HEK293 (cell line): ENCODE data around the gene NRP2.
A peak's percentile ranks its signal among the peaks of the same experiment; 100 is the strongest.

ENCODE experiments used
- CTCF ChIA-PET: fragments of 350-600 bp; formaldehyde crosslinking; extraction: SDS; loops from one replicate; lab custom pipeline; 2021; ENCODE audit warnings: antibody characterized with exemption; lab: Yijun Ruan, JAX
- POLR2A ChIA-PET: fragments of 300-600 bp; formaldehyde crosslinking; extraction: SDS; loops from one replicate; lab custom pipeline; 2020; ENCODE audit warnings: antibody characterized with exemption, inconsistent platforms; lab: Yijun Ruan, JAX
- H3K27ac ChIP-seq: fragments of 200-500 bp; sonication (Bioruptor generic); 2 replicates; pipeline ENCODE4 v1.5.1; 2014; ENCODE audit warnings: low read depth, low read length, control low read depth, inconsistent platforms; ENCODE audit errors: extremely low read depth
- H3K36me3 ChIP-seq, 2 experiments: fragments of 200-500 bp in 1 of 2; sonication (Bioruptor generic) in 1 of 2; 1 replicate in 1 of 2; 2 replicates in 1 of 2; pipeline ENCODE4 v1.5.1; 2014 to 2017; ENCODE audit warnings: inconsistent platforms in 2 of 2, low read length in 2 of 2; ENCODE audit not compliant: control insufficient read depth in 2 of 2, insufficient read depth in 1 of 2
- H3K4me1 ChIP-seq: fragments of 200-500 bp; sonication (Bioruptor generic); 2 replicates; pipeline ENCODE4 v1.5.1; 2014; ENCODE audit warnings: mild to moderate bottlenecking, low read length, inconsistent platforms; ENCODE audit not compliant: control insufficient read depth, insufficient read depth
- H3K4me3 ChIP-seq: 2 replicates; pipeline ENCODE4 v1.5.1; 2011; ENCODE audit warnings: low read depth, mild to moderate bottlenecking, control low read depth, low read length, moderate library complexity
- H3K9me3 ChIP-seq: fragments of 200-500 bp; sonication (Bioruptor generic); 2 replicates; pipeline ENCODE4 v1.5.1; 2014; ENCODE audit warnings: low read depth, low read length, inconsistent platforms; ENCODE audit not compliant: control insufficient read depth, insufficient read depth
- GLIS1 ChIP-seq: fragments of 450-650 bp; formaldehyde crosslinking; IDR thresholded peaks from 2 replicates; pipeline ENCODE4 v1.5.1; 2016; ENCODE audit warnings: missing biosample characterization, missing genetic modification characterization
- IKZF3 ChIP-seq: fragments of 450-650 bp; IDR thresholded peaks from 2 replicates; pipeline ENCODE4 v1.5.0; 2018; ENCODE audit warnings: missing biosample characterization, mild to moderate bottlenecking, missing genetic modification characterization, moderate library complexity
- KLF17 ChIP-seq: fragments of 450-650 bp; formaldehyde crosslinking; IDR thresholded peaks from 2 replicates; pipeline ENCODE4 v1.5.1; 2016; ENCODE audit warnings: missing biosample characterization, missing genetic modification characterization
- KLF9 ChIP-seq: fragments of 450-650 bp; formaldehyde crosslinking; IDR thresholded peaks from 2 replicates; pipeline ENCODE4 v1.5.1; 2016; ENCODE audit warnings: missing biosample characterization, missing genetic modification characterization, low read depth
- OVOL3 ChIP-seq: fragments of 450-650 bp; formaldehyde crosslinking; IDR thresholded peaks from 2 replicates; pipeline ENCODE4 v1.5.1; 2016; ENCODE audit warnings: missing biosample characterization, missing genetic modification characterization
- PBX3 ChIP-seq: sonication (generic); formaldehyde crosslinking; IDR thresholded peaks from 2 replicates; pipeline ENCODE4 v1.8.1; 2022; ENCODE audit warnings: mild to moderate bottlenecking, moderate library complexity, missing genetic modification reagents
- PRDM4 ChIP-seq: fragments of 450-650 bp; formaldehyde crosslinking; IDR thresholded peaks from 2 replicates; pipeline ENCODE4 v1.5.1; 2017; ENCODE audit warnings: missing biosample characterization, missing genetic modification characterization
- ZBTB48 ChIP-seq: fragments of 450-650 bp; formaldehyde crosslinking; IDR thresholded peaks from 2 replicates; pipeline ENCODE4 v1.5.1; 2016; ENCODE audit warnings: missing biosample characterization, missing genetic modification characterization
- ZFHX2 ChIP-seq: fragments of 450-650 bp; formaldehyde crosslinking; conservative IDR thresholded peaks from 2 replicates; pipeline ENCODE4 v1.5.1; 2016; ENCODE audit warnings: missing biosample characterization, missing genetic modification characterization
- ZNF155 ChIP-seq: fragments of 450-650 bp; formaldehyde crosslinking; IDR thresholded peaks from 2 replicates; pipeline ENCODE4 v1.5.1; 2016; ENCODE audit warnings: missing biosample characterization, missing genetic modification characterization
- ZNF214 ChIP-seq: fragments of 450-650 bp; formaldehyde crosslinking; IDR thresholded peaks from 2 replicates; pipeline ENCODE4 v1.5.1; 2017; ENCODE audit warnings: missing biosample characterization, mild to moderate bottlenecking, missing genetic modification characterization, borderline replicate concordance
- ZNF239 ChIP-seq: fragments of 450-650 bp; formaldehyde crosslinking; IDR thresholded peaks from 2 replicates; pipeline ENCODE4 v1.5.1; 2016; ENCODE audit warnings: missing biosample characterization, missing genetic modification characterization
- ZNF26 ChIP-seq: fragments of 450-650 bp; formaldehyde crosslinking; IDR thresholded peaks from 2 replicates; pipeline ENCODE4 v1.5.1; 2016; ENCODE audit warnings: missing biosample characterization, missing genetic modification characterization
- ZNF350 ChIP-seq: fragments of 450-650 bp; formaldehyde crosslinking; IDR thresholded peaks from 2 replicates; pipeline ENCODE4 v1.5.0; 2017; ENCODE audit warnings: missing biosample characterization, mild to moderate bottlenecking, missing genetic modification characterization
- ZNF354C ChIP-seq: fragments of 450-650 bp; formaldehyde crosslinking; IDR thresholded peaks from 2 replicates; pipeline ENCODE4 v1.5.1; 2016; ENCODE audit warnings: missing biosample characterization, missing genetic modification characterization, low read depth, borderline replicate concordance
- ZNF449 ChIP-seq: fragments of 450-650 bp; formaldehyde crosslinking; IDR thresholded peaks from 2 replicates; pipeline ENCODE4 v1.5.1; 2017; ENCODE audit warnings: missing biosample characterization, mild to moderate bottlenecking, missing genetic modification characterization, moderate library complexity
- ZNF560 ChIP-seq: fragments of 450-650 bp; formaldehyde crosslinking; IDR thresholded peaks from 2 replicates; pipeline ENCODE4 v1.5.1; 2017; ENCODE audit warnings: missing biosample characterization, missing genetic modification characterization, borderline replicate concordance
- ZNF596 ChIP-seq: fragments of 450-650 bp; IDR thresholded peaks from 2 replicates; pipeline ENCODE4 v1.5.0; 2018; ENCODE audit warnings: missing biosample characterization, mild to moderate bottlenecking, missing genetic modification characterization, moderate library complexity
- ZNF624 ChIP-seq: fragments of 450-650 bp; formaldehyde crosslinking; IDR thresholded peaks from 2 replicates; pipeline ENCODE4 v1.5.1; 2017; ENCODE audit warnings: missing biosample characterization, missing genetic modification characterization
- ZNF626 ChIP-seq: fragments of 450-650 bp; sonication (Bioruptor Pico); formaldehyde crosslinking; IDR thresholded peaks from 2 replicates; pipeline ENCODE4 v1.5.1; 2018; ENCODE audit warnings: missing biosample characterization, missing genetic modification characterization, inconsistent platforms
- ZNF777 ChIP-seq: fragments of 450-650 bp; formaldehyde crosslinking; IDR thresholded peaks from 2 replicates; pipeline ENCODE4 v1.5.1; 2017; ENCODE audit warnings: missing biosample characterization, missing genetic modification characterization, borderline replicate concordance
- ZSCAN4 ChIP-seq: fragments of 450-650 bp; formaldehyde crosslinking; IDR thresholded peaks from 2 replicates; pipeline ENCODE4 v1.5.1; 2017; ENCODE audit warnings: missing biosample characterization, missing genetic modification characterization

NRP2 gene

GRCh38 chr2:205768815-205769494 is 86.7 kb downstream of the NRP2 start:
- no peak for TF ChIP-seq ZNF354C (tag by site-specific recombination)
- no peak for TF ChIP-seq ZNF449
- TF ChIP-seq ZNF626 (tag by site-specific recombination) = no peak
- TF ChIP-seq ZNF350 = no peak
- TF ChIP-seq IKZF3 (tag by site-specific recombination) = no peak
- TF ChIP-seq ZFHX2 = no peak
- TF ChIP-seq KLF9 (tag by site-specific recombination) = no peak
- TF ChIP-seq ZNF560 (tag by site-specific recombination) = no peak
- no peak for TF ChIP-seq ZNF239 (tag by site-specific recombination)
- ChIA-PET POLR2A (no interaction called here), CTCF (interaction anchor here (0.5 to 1.9 kb wide), 3 partner anchors 116 to 354 kb away, joined by 3 to 9 read pairs (median 7); no protein-coding TSS in a partner anchor)
- H3K9me3 ChIP-seq = no peaks in the 10 kb centered on the region
- no peak overlapping the region for H3K27ac ChIP-seq
- peaks cover 3% of the 10 kb centered on the region; the same call in 1 of the 2 replicates for H3K4me1 ChIP-seq
- H3K4me3 ChIP-seq = no peak overlapping the region
- peaks cover 0 to 9% of the 10 kb centered on the region in 2 experiments; a peak in 1 of 3 replicates for H3K36me3 ChIP-seq

GRCh38 chr2:205769495-205769850 is 87.2 kb downstream of the NRP2 start:
- Histone ChIP-seq H3K9me3 (no peaks in the 10 kb centered on the region), H3K36me3 (peaks cover 0 to 9% of the 10 kb centered on the region in 2 experiments; a peak in 1 of 3 replicates), H3K27ac (no peak overlapping the region), H3K4me3 (no peak overlapping the region), H3K4me1 (peaks cover 3% of the 10 kb centered on the region; the same call in 1 of the 2 replicates)
- TF ChIP-seq ZNF155 (no peak), KLF17 (tag by site-specific recombination) (no peak), ZNF626 (tag by site-specific recombination) (no peak), ZSCAN4 (peak; percentile 46; the same call in 1 of the 2 replicates)
- ChIA-PET POLR2A (no interaction called here), CTCF (interaction anchor here (0.5 to 1.9 kb wide), 3 partner anchors 76 to 354 kb away, joined by 3 to 9 read pairs (median 6); no protein-coding TSS in a partner anchor)

- Histone ChIP-seq H3K36me3 (peaks cover 0 to 9% of the 10 kb centered on the region in 2 experiments; a peak in 1 of 3 replicates), H3K9me3 (no peaks in the 10 kb centered on the region), H3K27ac (no peak overlapping the region), H3K4me3 (no peak overlapping the region), H3K4me1 (peaks cover 3% of the 10 kb centered on the region; the same call in 1 of the 2 replicates)
- CTCF ChIA-PET = interaction anchor here (0.5 to 1.9 kb wide), 2 partner anchors 76 to 156 kb away, joined by 6 to 9 read pairs; no protein-coding TSS in a partner anchor
- POLR2A ChIA-PET = no interaction called here
- TF ChIP-seq PRDM4 (tag by site-specific recombination) = no peak
- TF ChIP-seq ZNF26 (tag by site-specific recombination) = no peak
- TF ChIP-seq ZNF777 (tag by site-specific recombination) = no peak
- TF ChIP-seq ZBTB48 (tag by site-specific recombination) = no peak
- no peak for TF ChIP-seq ZNF624
- TF ChIP-seq ZNF596 (tag by site-specific recombination) = no peak
- no peak for TF ChIP-seq OVOL3 (tag by site-specific recombination)
- no peak for TF ChIP-seq PBX3
- TF ChIP-seq ZNF214 (tag by site-specific recombination) = no peak
- no peak for TF ChIP-seq GLIS1 (tag by site-specific recombination)
Measured at GRCh38 chr2:205769879-205770278, 87.6 kb downstream of the NRP2 start.
